ENCODE data around the gene HOXB5.

The HOXB5 gene

DNA sequence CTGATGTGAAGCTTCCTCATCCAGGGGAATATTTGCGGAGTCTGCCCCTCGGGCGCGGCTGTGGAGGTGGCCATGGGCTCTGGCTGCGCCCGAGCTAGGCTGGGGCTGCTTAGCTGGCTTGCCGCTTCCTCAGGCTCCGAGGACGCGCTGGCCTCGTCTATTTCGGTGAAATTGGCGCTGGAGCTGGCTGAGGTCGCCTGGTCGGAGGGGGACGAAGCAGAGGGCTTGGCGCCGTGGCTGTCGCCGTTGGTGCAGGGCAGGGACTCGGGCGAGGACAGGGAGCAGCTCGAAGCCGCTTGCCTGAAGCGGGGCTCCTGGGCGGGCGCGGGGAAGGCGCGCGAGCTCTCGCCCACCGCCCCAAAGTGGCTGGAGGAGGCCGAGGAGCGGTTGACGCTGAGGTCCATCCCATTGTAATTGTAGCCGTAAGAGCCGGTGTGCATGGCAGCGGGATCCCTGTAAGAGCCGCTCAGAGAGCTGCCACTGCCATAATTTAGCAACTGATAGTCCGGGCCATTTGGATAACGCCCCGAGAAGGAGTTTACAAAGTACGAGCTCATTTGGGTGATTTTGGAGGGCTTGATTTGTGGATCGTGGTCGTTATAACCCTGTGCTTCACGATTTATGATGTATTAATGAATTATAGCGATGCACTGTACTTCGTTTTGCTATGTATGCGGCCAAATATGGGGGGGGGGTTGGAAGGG is at the start of gene HOXB5:
Gene HOXB5, minus strand, starts transcription at position 654 of the 704 bp plus-strand sequence. Its CDS starts 97 bp downstream, at position 557.
- no peak for DNase-seq

DNA sequence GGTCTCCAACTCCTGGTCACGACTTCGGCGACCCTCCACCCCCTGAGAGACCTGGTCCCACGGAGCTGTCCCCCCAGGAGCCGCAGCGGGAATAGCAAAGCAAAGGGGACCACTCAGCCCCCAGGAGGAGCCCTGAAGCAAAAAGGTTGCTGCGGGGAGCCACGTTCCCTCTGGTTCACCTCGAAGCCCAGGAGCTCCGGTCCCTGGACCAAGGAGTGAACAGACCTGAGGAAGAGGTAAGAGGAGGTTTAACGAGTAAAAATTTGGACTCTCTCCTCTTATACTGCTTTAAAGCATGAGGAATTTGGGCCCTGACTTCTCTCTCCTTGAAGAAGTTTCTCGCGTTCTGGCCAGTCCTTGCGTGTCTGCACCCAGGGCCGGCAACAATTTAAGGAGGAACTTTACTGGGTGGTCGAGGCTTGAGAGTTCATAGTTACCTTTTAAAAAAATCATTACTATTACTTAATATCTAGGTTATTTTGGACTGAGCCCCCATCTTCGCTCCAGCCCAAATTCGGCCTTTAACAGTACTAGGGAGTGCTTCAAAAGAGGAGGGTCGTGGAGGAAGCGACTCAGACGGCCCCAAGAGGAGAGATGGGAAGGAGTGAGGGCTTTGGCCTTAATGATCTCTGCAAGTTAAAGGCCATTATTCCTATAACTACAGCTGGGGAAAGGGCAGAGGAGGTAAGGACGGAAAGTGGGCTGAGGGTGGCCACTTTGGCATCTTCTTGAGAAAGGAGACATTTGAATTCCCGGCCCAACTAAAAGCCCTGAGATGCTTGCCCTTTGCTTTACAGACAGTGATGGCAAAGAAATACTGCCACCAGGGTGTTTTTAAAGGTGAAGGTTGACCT is 49.5 kb upstream of the HOXB5 start:
- no peak for DNase-seq

- DNase-seq, result no peak
Measured at GRCh38 chr17:48642059-48642842, 48.7 kb upstream of the HOXB5 start.

DNA sequence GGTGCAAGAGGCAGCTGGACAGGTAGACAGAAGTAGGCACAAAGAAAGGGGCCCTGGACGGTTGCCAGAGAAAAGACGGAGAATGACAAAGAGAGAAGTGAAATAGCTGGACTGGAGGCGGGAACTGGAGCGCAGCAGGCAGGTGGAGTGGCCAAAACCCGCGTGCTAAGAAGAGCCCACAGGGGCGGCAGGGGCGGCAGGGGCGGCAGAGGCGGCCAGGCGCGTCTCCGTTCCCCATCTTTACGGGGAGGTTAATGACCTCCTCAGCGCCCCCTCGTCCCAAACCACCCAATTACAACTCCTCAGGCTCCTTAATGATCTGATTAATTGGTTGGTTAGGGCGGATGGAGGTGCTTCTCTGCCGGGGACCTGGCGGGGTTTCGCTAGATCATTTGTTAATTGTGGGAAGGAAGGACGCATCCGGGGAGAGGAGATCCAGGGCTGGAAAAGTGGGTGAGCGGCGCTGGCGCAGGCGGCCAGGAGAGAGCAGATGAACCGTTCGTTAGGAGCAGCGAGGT is 48.0 kb upstream of the HOXB5 start:
- DNase-seq, result no peak

DNA sequence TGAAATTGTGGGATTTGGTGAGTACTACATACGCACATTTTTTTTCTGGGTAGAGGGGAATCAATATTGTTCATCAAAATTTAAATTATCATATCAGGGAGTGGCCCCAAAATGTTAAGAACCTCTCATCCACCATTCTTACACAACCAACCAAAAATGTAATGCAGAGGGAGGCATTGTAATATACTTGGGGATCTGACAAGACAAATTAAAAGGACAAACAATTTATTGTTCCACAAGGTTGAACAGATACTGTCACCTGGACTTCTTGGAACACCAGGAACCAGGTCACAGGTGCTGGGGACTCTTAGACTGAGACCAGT is 47.2 kb upstream of the HOXB5 start:
- no peak for DNase-seq

DNA sequence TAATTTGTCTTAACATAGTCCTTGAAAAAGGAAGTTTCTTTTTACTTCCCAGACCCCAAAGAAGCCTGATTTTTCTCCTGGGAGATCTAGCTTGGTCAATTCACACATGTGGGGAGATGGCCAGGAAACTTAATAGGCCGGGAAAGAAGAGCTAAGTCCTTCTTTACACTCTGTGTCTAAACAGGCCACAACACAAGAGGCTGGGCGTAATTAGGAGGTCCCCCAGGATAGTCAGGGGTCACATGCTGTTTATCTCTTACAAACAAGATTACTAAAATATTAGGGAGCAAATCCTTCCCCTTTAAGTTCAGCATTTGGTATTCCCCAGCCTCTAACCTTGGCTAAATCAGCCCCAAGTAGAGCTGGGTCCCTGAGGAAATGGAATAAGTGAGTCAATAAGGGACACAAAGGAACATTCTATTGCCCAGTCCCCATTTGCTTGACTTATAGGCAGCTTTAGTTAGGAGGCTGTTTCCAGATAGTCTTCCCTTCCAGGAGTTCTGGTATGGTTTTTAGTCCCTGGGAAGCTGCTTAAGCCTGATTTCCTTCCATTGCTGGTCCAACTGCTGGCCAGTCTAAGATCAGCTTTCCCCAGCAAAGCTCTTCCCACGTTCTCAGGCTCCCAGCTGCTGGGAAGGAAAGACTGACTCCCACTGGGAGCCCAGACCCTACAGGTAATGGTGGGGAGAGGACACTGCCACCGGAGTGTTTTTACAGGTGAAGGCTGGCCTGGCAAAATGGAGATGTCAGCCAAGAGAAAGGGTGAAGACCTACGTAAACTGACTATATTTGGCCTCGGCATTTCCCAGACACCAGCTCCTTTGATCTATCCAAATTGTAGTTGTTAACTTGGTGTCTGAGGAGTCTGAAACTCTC is 46.6 kb upstream of the HOXB5 start:
- no peak for DNase-seq

DNA sequence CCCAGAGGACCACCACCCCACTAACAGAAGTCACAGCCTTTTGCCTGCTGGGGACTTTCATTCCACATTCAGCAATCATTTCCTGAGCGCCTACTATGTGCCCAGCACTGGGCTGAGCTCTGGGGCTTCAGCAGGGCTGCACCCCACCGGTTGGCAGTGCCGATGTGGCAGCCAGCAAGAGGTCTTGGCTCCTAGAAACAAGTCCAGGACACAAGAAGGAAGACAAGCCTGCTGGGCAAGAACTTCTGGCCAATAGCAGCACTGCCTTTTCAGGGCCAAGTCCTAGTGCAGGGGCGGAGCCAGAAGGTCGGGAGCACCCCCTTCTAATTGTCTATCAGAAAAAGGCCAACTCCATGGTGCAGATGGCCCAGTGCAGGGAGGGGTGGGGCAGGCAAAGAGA is 45.6 kb upstream of the HOXB5 start:
- no peak for DNase-seq

DNA sequence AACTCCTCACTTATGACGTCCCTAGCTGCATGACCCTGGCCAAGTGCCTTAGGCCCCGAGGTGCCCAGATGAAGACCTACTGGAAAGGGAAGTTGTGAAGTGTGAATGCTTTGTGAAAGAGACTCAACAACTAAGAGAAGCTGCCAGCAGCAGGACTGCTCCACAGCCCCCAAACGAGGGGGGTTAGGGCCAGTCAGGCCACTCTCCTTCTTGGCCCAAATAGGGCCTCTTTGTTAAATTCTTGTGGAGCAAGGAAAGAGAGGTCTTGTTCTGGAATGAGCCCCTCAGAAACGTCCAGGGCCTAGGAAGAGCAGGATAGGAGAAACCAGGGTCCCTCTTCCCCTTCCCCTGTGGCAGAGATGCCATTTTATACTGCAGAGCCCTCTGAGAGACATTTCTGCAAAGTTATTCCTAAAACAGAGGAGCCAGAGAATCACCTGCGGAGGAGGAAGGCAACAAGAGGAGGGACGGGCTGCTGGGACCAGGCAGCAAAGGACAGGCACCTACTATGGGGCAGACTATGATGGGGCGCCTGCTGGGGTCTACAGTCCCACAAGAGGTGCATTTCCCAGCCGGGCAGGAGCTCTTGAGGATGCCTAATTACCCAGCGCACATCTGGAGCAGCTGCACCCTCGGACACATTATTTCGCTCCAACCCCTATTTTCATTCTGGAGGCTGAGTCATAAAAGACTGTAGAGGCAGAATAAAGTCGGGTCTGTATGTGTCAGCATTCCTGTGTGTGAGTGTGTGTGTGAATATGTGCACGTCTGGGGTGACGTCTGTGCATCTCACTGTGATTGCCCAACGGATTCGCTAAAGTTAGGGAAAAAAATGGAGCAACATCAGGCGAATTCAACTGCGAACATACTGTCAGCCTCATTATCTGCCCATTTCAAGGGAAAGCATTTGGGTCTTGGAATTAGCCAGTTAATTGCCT is 44.0 kb upstream of the HOXB5 start:
- DNase-seq, result no peak

DNA sequence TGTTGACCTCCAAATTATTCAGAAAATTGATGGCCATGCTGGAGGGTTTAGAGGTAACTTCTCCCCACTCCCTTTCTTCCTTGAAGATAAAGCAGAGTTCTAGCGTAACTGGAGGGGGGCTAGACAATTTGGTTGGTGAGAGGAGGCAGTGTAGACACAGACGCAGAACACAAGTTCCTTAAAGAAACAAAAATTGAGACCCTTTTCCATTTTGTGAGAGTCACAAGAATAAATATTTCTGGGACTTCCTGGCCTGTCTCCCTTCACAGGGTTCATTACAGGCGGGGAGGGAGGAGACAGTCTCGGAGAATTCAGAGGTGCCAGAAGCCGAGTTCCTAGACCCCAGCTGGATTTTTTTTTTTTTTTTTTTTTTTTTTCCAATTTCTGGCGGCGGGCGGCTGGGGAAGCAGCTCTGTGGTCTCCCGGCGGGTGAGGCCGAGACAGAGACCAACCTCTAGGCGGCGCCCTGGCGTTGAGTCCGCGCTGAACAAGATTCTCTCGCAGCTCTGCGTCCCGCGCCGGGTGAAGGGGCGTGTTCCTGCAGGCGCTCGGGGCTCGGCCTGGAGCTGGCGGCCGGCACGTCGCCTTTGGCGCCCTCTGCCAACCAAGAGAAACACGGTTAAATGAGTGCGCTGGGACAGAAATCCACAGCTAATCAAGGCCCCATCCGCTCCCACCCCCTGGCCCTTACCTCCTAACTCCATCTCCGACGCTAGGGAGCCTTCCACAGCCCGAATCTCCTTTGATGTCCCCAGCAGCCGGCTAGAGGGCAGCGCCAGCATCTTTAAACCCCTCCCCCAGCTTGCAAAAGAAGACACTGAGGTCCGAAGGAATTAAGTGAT is 42.8 kb upstream of the HOXB5 start:
- peak; percentile 60 for DNase-seq

DNA sequence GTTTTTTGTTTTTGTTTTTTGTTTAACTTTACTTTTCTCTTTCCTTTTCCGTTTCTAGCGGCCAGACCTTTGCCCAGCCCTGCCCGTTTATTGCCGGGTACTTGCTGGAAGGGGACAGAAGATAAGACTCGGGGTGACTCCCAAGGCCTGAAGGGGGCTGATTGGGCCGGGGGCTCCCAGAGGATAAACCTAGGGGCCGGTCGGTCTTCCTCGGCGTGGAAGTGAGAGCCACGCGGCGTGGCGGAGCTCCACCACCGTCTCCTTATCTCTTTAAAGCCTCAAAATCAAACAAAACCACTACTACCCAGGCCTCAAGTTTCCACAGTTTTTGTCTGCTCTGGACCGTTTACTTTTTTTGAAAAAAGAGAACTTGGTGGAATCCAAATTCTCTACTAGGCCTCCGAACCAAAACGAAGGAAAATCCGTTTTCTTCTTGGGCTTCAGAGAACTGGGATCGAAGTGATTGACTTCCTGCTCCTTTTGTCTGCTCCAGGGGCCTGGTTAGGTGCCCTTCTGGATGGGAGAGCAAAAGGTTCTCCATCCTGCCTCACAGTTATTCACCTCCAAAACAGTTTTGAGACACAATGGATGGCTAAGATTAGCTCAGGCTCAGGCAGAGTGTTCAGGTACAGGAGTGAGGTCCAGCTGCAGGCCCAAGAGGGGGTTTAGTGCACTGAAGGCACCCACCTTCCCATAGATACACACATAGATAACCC is 41.1 kb upstream of the HOXB5 start:
- no peak for DNase-seq

- DNase-seq, result no peak
Measured at GRCh38 chr17:48633266-48633677, 39.7 kb upstream of the HOXB5 start.

GRCh38 chr17:48632579-48633265 is 39.1 kb upstream of the HOXB5 start:
- no peak for DNase-seq

DNA sequence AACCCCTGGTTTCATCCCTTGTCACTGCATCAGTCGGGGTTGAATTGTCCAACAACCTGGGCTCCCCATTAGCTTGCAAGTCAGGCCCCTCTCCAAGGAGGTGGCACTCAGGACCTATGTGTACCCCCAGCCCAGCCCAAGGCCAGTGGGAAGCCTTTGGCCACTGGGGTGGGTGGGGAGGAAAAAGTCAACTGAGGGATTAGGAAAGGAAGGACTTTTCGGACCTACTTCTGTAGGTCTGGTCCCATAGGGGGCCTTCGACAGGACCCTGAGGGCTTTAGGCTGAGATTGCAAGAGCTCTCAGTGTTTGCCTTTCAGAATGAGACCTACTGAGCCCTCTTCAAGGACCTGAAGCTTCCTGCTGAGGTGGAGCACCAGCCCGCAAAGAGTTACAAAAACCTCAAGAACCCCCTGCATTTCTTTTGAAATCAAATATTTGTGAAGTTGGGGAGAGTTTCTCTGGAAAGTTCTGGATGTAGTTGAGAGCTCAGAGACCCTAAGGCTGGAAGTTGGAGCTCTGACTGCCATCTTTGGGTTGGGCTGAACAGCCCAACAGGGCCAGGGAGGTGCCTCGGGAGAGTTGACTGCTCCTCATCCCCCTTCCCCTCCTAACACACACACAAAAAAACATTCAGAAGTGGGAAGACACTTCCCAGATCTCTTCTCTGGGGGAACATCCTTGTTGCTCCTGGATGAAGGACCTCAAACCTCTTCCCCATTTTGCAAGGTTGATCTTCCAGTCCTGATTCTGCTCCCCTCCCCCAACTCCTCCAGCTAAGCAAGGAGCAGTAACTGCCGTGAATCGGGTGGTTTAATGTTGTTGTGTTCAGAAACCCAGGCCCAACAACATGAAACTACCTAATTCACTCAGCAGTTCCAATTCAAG is 38.4 kb upstream of the HOXB5 start:
- DNase-seq, result no peak

DNA sequence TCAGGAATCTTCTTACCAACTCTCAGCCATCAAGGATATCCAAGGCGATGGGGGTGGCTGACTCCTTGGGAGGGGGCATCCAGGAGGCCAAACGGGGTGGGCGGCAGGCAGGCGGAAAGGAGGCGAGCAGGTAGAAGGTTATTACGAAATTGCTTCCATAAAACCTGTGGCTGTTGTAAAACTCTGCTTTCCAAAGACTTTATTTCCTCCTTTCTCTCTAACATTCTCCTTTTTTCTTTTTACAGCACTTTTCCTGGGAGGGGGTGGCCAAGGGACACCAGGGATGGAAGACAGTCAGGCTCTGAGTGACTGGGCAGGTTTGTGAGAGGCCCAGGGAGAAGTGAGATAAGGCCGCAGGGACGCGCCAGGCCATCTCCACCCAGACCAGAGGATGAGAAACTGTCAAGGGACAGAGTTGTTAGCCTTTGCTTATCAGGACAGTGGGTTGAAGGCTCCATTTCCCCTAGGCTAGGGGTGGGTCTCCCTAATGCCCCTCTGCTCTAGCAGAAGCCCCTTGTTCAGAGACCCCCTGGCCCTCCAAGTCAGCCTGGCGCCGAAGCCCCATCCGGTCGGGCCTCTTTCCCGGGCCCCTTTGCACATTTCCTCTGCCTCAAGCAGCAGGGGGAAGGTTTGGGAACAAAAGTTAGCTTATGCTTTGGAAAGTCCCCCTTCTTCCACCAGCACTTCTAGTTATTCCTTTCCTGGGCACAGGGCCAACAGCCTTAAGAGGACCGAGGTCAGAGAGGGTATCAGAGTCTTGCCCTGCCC is 37.5 kb upstream of the HOXB5 start:
- no peak for DNase-seq

DNA sequence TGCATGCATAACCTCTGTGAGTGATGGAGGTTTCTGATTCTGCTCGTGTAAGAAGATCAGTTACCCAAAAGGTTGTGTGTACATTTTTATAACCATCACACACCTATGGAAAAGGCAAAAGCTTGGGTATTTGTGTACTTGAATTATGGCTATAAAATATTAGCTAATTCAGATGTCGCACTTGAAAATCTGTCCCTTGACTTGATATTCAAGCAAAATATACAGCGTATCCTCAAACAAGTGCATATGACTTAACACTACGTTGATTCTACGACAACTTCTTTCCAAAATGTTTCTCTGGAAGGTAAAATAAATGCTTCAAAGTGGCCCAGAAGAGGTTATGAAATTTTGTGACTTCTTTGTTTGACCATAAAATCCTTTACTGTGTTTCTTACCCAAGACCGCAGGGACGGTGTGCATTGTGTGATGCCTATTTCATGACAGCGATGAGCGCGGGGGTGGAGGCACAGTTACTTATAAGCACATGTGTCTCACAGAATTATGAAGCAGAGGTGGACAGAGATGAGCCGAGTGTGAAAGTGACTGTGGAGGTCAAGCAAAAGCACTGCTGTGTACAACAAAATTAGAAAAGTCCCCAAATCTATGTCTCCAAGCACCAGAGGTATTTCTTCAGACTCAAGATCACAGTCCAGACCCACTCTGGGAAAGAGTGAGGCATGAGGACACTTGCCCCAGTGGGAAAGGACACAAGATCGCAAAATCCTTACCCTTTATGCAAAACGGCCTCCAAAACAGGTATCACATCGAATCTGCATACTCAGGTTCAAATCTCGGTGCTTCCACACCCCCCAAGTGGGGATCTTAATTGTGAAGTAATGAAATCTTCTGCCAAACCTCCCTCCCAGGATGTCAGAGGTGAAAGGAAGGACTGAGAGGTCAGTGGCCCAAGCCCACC is 36.7 kb upstream of the HOXB5 start:
- DNase-seq, result no peak

GRCh38 chr17:48629411-48629759 is 35.8 kb upstream of the HOXB5 start:
- no peak for DNase-seq

Data from CD4-positive, alpha-beta T cell treated with Interleukin-17A for 1 hour (primary cell).